Urothelium cell line (cell line): Measurements from ENCODE around the gene NREP.

Source experiments
- DNase-seq: peaks from one replicate; pipeline ENCODE4 v3.0.0; 2011; ENCODE audit warnings: low spot score, mixed read lengths
- FAIRE-seq: peaks from 2 replicates; lab custom pipeline; 2011; peaks lifted over from hg19 to GRCh38; lab: Jason Lieb, UNC

NREP gene

DNA sequence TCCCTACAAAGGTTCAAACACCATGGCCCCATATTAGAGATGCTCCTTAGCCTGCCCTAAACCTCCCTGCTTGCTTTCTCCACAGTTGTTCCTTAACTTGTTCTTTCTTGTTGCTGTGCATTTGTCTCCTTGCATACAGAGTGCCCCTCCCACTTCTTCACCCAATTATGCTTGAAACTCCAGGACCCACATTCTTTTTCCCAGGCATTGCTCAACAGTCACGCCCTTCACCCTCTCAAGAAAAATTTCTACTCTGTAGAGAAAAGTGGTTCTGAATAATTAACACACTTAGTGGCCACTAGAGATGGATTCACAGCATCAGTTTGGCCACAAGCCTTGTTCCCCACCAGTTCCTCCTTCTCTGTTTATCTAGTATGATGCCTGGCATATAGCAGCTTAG is 57.7 kb downstream of the NREP start:
- FAIRE-seq (no peak), DNase-seq (no peak)

DNA sequence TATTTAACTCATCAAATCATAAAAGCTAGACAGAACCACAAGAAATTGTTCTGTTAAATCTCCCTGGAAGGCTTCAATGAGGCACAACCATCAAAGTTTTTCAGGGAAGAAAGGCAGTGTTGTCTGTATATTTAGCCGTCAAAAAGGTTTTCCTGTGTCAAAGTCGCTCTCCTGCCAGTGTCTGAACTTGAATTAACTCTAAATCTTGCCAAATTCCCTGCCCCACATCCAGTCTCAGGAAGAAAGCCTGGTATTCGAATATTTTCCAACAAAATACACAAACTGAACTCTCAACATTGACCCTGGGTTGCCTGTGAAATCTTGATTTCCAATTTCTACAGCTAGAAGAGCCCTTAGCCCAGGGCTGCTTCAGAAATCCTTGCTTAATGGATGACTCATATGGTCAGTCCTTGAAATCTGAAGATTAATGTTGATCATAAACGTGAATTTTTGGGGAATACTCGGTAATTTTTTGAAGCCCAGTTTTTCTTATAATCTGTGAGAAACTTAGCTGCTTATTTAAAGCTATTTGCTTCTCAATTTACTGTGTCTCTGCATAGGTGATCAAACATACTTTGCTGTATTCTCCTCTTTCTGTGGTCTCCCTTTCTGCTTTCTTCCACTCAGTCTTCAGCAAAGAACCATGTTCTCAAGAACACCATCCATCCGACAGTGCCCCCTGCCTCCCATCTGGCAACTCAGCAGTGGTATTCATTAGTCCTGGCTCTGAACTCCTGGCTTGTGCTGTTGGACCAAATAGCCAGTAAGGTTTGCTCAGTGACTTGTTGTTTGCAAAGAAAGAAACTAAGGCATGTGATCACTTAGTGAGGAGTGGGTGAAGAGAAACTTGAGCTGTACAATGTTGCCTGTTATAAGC is 58.9 kb downstream of the NREP start:
- FAIRE-seq = no peak
- no peak for DNase-seq

DNA sequence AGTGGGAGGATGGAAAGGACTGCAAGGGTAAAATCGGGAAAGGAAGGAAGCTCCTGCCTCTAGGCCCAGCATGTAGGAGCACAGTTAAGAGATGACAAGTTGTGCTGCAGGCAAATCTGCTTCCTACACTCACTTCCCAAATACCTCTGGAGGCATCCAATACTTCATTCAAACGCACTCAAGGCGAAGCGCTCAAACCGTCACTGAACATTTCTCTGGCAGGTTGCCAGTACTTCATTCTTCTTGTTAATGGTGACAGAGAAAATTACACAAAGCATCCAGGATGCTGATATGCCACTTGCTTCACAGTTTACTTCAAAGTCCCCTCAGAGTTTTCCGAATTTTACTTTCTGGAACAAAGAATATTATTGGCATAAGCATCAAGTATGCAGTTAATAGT is 59.8 kb downstream of the NREP start:
- DNase-seq = no peak
- no peak for FAIRE-seq

DNA sequence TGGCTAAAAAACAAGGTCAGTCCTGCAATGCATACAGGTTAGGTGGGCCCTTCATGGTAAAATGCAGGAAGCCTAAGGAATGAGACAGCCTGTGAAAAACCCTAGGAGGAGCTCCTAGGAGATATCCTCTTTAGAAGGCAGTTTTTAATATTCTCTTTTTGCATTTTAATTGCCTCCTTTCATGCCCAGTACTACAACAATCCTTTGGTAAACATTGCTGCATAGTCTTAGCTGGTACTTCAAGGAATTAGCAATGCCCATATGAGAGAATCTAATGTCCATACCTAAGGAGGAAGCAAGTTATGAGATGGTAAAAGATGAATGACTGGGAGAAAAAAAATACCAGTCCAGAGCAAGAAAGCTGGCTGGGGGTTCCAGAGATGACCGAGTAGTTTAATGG is 61.0 kb downstream of the NREP start:
- DNase-seq = no peak
- no peak for FAIRE-seq

DNA sequence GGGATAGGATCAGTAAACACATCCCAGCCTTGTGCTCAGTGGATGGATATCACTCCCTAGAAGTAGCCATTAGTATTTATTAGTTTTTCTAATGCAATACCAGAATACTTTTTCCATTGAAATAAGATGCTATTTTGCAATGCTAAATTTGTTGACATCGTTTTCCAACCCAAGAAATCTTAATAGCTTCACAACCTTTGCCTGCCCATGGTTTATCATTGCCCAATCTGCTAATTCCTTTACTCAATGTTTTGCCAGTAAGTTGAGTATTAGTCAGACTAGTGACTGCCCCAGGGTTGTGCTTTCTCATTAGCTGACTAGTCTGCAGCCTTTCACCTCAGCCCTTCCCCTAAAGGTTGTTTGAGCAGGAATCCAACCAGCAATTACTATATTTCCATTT is 62.9 kb downstream of the NREP start:
- DNase-seq (no peak), FAIRE-seq (no peak)

DNA sequence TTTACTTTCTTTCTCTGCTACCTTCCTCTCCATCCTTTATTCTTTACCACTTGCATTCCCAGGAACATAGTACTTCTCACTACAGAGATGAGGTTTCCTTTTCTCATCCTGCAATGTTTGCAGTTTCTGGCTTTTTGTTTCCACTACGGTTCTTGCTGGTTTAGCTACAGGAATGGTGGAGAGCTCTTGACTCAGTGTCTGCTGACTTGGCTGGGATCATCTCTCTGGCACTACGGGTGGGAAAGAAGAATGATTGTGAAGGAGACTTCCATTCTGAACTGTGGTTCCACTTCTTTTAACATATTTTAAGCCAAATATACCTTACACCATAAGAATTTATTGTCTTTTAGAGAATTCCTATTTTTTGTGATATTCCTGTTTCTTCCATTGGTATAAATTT is 65.1 kb downstream of the NREP start:
- FAIRE-seq (no peak), DNase-seq (no peak)

DNA sequence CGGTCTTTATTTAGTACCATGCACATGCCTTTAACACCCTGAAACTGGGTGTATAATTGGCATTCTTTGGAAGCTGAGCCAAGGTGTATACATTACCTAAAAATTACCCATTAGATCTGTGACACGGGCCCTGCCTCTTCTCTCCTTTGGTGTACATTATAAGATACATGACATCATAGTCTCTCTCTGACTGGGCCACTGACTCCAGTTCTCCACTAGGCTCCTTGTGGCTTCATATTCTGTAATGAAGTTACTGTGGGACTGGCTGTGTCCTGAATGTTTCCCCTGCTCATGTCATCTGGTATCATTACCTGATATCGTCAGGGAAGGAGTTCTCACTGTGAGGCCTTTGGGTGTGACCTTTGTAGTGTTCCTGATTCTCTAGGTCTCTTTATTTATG is 65.5 kb downstream of the NREP start:
- DNase-seq = no peak
- no peak for FAIRE-seq

DNA sequence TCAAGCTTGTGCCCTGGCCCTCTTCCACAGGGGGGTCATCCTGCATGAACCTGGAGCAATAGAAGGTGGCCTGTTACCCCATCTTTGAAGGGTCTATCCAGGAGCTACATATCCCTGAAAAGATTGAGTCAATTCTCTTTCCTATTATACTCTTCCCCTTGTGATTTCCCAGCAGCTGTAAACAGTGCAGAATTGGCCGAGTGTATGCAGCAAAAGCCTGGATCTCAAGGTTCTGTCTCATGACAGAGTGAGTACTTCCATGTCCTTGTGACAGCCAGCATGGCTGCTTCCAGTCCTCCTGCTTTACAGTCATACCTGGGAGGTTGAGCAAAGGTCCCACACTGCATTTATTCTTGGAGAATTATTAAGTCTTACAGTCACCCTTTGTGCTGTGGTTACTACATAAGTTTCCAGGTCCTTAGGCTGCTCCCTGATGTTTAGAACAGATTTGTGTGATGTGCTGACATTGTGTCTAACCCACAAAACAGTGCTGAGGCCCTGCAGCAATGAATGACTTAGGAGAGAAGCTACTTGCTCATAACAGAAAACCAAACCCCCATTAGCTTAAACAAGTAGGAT is 67.5 kb downstream of the NREP start:
- no peak for FAIRE-seq
- DNase-seq = no peak

DNA sequence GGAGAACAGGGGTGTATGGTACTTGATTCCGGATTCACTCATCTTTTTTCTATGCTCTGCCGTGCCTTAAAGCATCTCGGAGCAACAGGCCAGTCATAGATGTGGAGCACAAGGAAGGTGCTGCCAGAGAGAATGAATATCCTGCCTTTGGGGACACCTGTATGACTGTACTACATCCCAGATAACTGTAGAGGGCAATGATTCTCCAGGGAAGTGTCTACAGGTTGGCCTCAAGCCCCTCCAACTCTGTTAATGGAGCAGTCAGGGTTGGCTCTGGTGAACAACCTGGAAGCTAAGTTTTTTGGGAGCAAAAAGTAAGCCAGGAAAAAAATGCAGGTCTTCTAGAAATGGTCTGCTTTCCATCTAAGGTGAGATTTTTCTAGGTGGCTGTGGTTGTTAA is 71.0 kb downstream of the NREP start:
- FAIRE-seq = no peak
- peak; percentile 32 for DNase-seq

DNA sequence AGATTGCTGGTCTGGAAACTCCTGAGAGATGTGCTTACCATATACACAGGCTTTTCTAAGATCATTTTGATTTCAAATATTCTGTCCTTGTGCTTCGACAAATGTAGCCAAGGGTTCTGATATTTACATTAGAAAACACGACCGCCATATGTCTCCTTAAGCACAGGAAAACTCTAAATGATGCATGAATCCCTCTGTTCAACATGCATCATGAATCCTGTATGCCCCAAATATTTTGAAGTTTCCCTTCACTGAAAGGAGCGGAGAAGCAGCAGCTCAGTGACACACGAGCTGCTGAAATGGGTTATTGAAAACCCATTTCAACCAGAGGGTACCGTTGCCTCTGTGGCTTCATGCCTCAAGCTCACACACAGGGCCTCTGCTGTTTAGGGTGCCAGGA is 74.4 kb downstream of the NREP start:
- no peak for DNase-seq
- FAIRE-seq = no peak

DNA sequence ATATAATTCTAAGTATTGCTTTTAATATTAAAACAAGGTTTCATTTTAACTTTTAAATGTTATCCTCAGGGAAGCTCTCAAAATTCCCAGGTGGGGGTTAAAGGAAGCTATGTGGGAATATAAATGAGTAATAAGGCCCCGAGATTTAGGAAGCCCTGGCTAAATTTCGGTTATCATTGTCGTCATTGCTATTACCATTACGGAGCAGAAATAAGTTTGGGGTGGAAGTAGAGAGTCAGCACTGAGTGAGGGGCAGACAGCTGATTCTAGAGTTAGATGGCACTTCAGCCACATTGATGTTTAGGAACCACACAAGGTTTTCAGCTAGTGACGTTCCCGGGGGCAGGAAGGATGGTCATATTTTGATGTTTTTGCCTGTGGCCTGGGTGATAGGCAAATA is 74.9 kb downstream of the NREP start:
- DNase-seq (no peak), FAIRE-seq (no peak)

DNA sequence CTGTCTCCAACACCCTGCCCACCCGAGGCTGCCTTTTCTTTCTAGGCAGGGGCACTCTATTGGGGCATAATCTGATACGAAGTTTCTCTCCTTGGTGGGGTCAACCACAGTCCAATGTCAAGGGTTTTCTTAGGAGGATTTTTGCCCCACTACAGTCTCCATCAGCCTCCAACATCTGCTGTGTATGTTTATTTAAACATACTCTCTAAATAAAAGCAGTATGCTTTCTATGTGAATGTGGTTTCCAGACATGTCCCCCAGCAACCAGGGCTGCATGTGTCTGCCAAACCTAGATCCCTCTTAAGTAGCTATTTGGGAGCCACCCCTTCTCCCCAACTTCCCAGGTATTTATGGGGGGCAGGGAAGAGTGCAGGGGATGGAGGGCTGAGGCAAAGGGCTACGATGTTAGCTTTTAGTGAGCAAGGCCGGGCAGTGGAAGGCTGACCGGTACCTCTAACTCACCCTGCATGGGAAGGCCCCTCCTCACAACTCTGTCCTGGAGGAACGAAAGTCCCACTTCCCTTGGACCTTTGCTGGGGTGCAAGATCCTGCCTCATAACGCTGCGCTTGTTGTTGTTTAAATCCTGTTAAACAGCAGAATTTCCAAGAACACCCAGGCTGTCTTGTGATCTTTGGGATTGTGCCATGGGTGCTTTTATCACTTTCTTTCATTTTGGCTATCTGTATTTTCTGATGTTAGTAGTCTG is 75.4 kb downstream of the NREP start:
- DNase-seq (no peak), FAIRE-seq (no peak)

DNA sequence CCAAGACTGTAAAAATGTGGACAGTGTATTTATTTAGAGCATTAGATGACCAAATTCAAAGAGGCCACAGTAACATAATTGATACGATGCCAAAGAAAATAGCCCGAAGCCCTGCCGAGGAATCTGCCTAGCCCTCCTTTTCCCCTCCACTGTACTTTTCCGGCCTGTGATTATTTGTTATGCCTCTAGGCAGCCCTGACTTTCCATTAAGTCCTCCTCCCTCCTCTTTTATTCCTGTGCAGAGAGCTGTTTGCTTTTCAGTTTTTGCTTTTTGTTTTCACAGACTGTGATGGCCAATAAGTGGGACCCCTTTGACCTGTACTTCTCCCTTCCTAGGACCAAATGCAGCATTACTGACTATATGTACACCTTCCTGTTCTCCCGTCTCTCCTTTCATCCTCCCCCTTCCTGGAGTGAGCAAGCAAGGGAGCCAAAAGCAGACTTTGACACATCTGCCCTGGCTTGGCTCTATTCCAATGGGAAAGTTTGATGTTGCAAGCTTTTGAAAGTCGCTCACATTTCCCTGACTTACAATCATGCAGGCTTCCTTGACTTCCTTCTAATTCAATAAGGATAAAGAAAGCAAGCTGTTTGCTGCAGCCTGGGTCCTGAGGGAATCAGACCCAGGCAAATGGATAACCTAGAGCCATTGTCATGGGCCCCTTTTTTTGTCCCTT is 76.1 kb downstream of the NREP start:
- peak; percentile 5 for FAIRE-seq
- DNase-seq = peak; percentile 62

DNA sequence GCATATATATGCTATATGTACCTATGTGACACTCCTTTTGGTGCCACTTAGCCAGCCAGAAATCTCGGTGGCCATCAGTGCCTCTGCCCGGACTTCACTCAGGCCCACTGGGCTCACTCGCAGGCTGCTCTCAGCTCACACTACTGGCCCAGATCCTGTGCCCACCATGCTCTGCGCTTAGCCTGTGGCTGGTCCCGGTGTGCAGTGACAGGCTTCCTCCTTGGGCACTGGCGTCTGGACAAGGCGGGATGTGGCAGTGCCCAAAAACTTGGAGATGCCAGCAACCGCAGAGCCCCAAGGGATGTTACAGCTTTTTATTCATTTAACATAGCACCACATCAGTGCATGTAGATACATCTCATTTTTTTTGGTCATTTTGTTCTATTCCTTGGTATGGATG is 77.4 kb downstream of the NREP start:
- FAIRE-seq = no peak
- no peak for DNase-seq
